ENCODE results near the gene PTPMT1.

- TF ChIP-seq CTCF (IDR thresholded peaks at IDR 0.05) = no peak
- TF ChIP-seq POLR2A (IDR thresholded peaks at IDR 0.05) = no peak
- TF ChIP-seq POLR2AphosphoS5 (IDR thresholded peaks at IDR 0.05) = no peak
- TF ChIP-seq EP300 (IDR thresholded peaks at IDR 0.05) = no peak
Measured at GRCh38 chr11:47516155-47516554, 49.2 kb upstream of the PTPMT1 start.
